SU-DHL-6 (cell line): ENCODE measurements around the gene APOH.

Experiments
- EZH2phosphoT487 ChIP-seq: fragments of 200-600 bp; sonication (generic), shearing (Covaris generic); conservative IDR thresholded peaks from 2 replicates; pipeline ENCODE4 v1.6.1; 2018; ENCODE audit warnings: mild to moderate bottlenecking, antibody characterized with exemption, low read length, moderate library complexity, mixed read lengths
- TF ChIP-seq, protein P1 (sequence below): fragments of 200-600 bp; sonication (generic); IDR thresholded peaks from one replicate; pipeline ENCODE4 v1.5.1; 2017; ENCODE audit warnings: antibody characterized with exemption, mild to moderate bottlenecking, low read length, moderate library complexity; ENCODE audit not compliant: insufficient read depth, poor library complexity, severe bottlenecking

DNA sequence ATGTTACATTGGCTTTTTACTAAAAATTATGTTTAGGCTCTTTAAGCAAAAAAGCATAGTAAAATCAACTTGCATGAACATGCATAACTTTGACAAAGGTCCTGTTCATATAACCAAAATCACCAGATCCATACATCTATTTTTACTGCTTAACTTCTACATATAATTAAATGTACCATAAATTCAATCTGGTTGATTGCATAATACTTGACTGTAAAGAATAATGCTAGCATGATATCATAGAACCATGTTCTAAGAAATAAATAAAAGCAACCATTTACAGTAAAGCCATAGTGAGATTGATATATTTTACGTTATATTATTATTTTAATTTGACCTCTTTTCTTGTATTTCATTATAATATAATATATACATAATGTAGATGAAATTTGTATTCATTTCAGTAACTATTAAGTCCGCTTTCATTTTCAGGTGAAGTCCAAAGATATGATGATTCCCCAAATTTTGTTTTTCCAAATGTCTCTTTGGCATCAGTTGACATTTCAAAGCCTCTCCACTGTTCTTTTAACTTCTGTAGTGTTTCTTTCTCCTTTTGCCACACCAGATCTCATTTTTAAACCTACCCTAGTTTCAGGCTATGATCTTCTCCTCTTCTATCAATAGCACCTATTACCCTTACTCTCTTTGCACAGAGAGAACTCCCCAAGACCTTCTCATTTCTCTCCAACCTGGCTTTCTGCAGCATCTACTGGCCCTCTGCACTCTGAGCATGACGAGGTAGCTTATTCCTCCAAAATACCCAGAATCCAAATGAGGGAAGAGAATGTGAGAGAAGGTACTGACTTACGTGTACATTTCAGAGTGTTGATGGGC, 1.8 kb downstream of the APOH start:
- TF ChIP-seq, protein P1, sequence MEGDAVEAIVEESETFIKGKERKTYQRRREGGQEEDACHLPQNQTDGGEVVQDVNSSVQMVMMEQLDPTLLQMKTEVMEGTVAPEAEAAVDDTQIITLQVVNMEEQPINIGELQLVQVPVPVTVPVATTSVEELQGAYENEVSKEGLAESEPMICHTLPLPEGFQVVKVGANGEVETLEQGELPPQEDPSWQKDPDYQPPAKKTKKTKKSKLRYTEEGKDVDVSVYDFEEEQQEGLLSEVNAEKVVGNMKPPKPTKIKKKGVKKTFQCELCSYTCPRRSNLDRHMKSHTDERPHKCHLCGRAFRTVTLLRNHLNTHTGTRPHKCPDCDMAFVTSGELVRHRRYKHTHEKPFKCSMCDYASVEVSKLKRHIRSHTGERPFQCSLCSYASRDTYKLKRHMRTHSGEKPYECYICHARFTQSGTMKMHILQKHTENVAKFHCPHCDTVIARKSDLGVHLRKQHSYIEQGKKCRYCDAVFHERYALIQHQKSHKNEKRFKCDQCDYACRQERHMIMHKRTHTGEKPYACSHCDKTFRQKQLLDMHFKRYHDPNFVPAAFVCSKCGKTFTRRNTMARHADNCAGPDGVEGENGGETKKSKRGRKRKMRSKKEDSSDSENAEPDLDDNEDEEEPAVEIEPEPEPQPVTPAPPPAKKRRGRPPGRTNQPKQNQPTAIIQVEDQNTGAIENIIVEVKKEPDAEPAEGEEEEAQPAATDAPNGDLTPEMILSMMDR = no peak
- no peak for TF ChIP-seq EZH2phosphoT487
